ENCODE measurements around the gene TMEM37.

The TMEM37 gene

DNA sequence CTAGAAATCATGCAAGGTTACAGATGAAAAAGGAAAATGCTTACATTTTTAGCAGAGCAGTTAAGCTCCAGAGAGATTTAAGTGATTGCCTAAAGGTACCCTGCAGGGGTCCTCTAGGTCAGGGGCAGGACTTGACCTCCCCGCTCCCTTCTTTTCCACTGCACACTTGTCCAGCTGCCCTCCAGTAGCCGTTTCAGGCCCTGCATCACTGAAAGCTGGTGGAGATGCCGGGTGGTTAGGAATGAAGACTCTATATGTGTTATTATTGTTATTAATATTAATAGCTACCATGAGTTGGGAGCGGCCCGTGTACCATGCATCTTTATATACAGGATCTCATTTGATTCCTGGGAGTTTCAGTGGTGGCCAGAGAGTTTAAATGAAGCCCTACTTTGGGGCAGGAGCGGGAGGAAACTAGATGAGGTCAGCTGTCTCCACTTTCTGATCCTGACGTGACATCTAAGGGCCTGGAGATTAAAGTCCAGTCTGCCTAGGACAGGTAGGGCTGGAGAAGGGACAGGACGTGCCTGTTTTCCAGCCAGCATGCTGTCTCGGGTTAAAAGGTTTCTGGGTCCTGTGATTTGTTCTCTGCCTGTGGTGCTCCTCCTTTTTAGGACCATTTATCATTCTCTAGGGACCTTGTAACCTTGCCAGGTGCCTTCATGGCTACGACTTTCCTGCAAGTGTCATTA is 2.1 kb downstream of the TMEM37 start:
- DNase-seq (ENCODE audit: low read depth in 2 of 2), result no peak

DNA sequence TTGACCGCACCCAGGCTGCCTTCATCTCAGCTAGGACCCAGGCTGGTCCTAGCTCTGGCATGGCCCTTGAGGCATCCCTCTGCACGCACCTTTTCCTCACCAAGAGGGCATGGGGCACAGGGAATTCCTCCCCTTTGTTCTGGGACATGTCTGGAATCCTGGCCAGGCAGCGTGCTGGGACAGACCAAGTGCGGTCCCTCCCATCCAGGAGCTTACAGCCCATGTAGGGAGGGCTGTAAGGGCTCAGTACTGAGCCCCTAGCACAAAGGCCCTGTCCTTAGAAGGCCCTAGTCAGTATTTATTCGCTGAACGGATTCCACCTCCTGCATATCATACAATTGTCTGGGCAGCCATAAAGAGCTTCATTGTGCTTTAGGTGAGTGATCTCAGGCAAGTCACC is 3.0 kb downstream of the TMEM37 start:
- DNase-seq (ENCODE audit: low read depth in 2 of 2), result no peak

DNA sequence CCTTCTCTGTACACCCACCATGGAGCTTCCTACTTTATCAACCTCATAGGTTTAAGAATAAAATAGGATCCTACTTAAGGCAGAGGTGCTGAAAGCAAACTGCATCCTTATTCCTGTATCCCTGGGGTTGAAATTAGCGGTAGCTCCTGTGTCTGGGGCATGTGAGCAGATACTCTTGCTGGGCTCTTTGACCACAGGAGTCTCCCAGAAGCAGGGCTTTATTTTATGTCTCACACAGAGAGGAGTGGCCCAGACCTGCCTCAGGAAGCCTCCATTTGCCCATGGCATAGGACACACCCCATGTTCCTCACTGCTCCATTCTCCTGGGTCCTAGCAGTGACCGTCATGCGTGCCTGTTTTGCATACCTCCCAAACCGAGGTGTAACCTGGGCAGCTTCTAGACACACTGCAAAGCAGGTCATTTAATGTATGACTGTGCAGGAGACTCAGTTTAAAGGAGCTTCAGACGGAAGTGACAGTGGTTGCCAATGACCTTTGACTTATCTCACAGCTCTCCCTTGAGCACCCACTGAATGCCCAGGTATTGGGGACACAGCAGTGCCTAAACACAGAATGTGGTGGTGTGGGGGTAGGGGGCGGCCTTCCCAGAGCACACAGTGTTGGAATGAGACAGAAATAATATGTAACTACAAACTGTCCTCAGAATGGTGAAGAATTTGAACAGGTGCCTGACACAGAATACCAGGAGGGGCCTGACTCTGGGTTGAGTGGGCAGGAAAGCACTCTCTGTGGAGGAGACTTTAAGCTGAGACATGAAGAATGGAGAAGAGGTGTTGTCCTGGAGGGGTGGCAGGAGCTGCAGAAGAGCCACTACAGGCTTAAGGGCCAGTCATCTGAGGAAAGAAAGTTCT is 3.7 kb downstream of the TMEM37 start:
- no peak for DNase-seq (ENCODE audit: low read depth in 2 of 2)

DNA sequence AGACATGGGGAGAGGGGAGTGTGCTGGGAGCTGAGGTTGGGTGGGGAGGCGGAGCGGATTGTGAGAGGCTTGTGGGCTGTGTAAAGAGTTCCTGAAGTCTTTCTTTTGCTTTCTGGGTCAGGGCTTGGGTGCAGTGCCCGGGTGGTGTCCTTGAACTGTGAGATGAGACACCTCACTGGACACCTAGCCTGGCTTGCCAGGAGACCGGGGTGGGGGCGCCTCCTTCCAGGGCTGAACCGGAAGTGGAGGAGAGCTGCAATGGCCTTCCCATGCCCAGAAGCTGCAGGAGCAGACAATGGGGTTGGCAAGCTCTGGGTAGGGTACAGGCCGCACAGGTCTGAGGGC is 4.3 kb downstream of the TMEM37 start:
- no peak for DNase-seq (ENCODE audit: low read depth in 2 of 2)

DNA sequence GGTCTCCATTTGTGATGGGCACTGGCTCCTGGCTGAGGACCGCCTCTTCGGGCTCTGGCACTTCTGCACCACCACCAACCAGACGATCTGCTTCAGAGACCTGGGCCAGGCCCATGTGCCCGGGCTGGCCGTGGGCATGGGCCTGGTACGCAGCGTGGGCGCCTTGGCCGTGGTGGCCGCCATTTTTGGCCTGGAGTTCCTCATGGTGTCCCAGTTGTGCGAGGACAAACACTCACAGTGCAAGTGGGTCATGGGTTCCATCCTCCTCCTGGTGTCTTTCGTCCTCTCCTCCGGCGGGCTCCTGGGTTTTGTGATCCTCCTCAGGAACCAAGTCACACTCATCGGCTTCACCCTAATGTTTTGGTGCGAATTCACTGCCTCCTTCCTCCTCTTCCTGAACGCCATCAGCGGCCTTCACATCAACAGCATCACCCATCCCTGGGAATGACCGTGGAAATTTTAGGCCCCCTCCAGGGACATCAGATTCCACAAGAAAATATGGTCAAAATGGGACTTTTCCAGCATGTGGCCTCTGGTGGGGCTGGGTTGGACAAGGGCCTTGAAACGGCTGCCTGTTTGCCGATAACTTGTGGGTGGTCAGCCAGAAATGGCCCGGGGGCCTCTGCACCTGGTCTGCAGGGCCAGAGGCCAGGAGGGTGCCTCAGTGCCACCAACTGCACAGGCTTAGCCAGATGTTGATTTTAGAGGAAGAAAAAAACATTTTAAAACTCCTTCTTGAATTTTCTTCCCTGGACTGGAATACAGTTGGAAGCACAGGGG is 5.5 kb downstream of the TMEM37 start:
- DNase-seq (ENCODE audit: low read depth in 2 of 2), result no peak

DNA sequence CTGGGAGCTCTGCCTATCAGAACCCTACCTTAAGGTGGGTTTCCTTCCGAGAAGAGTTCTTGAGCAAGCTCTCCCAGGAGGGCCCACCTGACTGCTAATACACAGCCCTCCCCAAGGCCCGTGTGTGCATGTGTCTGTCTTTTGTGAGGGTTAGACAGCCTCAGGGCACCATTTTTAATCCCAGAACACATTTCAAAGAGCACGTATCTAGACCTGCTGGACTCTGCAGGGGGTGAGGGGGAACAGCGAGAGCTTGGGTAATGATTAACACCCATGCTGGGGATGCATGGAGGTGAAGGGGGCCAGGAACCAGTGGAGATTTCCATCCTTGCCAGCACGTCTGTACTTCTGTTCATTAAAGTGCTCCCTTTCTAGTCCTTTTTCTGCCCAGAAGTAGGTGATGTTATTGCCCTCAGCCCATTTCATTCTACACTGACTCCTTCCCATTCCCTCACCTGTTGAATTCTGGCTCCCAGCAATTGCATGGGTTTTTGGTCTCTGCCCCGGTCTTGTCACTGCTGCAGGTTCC is 6.5 kb downstream of the TMEM37 start:
- DNase-seq (ENCODE audit: low read depth in 2 of 2), result no peak

DNA sequence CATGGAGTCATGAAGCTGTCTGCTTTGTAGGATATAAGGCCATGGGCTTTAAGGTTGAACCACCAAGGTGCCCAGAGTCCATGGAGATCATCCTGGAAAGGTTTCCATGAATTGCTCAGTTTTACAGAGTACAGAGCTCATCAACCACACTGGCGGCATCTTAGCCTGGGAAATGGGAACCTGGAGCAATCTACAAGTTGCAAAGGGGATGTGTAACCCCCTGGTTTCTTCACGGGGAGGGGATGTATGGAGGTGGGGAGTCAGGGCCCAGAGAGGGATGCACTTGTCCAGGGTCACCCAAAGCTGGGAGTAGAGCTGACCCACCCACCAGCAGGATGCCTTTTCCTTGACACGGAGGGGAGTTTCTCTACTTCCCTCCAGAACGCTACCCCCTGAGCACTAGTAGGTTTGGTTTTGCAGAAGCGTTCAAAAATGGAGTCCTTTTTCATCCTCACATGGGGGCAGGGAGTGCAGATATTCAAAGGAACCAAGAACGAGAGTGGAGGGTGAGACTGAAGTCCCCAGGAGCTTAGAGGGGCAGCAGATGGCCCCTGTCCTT is 7.2 kb downstream of the TMEM37 start:
- DNase-seq (ENCODE audit: low read depth in 2 of 2), result no peak

DNA sequence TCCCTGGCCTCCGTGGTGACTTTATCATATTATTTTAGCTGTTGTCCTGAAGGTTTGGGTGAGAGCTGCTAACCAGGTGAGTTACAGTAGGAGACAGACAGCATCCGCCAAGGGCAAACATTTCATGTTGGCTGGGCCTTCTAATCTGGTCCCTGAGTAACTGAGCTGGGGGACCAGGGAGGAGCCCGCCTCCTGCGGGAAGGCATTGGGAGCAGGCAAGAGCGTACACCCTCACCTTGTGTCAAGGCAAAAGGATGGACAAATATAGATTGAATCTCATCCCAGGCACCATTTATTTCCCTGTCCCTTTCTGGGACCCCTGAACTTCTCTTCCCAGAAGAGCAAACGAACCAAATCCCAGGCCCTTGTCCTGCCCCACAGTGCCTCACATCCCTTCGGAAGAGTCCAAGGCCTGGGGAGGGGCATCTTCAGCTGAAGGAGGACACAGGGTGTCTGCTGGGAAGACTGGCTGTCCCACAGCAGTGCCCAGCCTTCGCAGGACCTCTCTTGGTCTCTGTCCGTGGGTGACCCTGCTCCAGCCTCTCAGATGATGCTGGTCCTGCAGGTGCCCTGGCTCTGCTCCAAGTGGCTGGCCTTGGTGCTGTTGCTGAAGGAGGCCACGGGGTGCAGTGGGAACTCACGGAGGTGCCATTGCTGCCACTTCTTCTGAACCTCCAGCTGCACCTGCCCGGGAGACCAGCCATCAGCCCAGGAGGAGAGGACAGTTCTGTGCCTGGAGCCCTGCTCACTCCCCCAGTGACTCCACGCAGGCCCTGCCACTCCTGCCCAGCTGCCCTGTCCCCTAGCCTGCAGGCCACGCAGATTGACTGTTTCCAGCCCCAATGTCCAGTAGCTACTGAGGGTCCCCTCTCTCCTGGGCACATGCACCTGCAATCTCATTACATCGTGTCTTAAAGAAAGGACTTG is 8.2 kb downstream of the TMEM37 start:
- no peak for DNase-seq (ENCODE audit: low read depth in 2 of 2)

DNA sequence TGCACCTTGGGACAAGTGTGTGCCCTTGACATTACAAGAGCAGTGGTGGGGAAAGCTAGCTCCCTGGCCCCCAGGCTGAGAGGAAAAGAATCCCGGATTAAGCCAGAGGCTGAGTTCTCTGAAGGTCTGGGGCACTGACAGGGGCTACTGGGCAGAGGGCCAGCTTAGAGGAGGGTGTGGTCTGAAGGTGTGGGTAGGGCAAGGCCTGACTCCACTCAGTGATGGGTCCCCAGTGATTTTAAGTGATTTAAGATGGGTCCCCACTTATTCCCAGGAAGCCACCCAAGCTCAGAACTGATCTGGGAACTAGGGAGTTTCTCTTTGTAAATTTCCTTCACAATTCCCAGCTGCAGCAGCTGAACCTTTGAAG is 8.8 kb downstream of the TMEM37 start:
- no peak for DNase-seq (ENCODE audit: low read depth in 2 of 2)

DNA sequence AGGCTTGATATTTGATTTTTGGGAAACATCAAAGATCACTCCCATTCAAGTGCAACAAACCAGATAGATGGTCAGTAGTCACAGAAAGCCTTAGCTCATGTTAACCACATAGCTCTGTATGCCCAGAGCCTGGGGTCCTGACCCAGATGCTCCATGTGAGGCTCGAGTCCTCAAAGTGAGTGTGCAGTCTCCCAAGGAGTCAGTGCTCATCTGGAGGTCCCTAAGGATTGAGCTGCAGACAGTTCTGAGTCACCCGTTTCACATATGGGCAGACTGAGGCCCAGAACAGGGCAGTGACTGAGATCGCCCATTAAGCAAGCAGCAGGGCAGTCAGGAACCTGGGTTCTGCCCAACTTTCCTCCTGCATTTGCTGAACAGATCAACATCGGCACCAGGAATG is 9.2 kb downstream of the TMEM37 start:
- no peak for DNase-seq (ENCODE audit: low read depth in 2 of 2)

DNA sequence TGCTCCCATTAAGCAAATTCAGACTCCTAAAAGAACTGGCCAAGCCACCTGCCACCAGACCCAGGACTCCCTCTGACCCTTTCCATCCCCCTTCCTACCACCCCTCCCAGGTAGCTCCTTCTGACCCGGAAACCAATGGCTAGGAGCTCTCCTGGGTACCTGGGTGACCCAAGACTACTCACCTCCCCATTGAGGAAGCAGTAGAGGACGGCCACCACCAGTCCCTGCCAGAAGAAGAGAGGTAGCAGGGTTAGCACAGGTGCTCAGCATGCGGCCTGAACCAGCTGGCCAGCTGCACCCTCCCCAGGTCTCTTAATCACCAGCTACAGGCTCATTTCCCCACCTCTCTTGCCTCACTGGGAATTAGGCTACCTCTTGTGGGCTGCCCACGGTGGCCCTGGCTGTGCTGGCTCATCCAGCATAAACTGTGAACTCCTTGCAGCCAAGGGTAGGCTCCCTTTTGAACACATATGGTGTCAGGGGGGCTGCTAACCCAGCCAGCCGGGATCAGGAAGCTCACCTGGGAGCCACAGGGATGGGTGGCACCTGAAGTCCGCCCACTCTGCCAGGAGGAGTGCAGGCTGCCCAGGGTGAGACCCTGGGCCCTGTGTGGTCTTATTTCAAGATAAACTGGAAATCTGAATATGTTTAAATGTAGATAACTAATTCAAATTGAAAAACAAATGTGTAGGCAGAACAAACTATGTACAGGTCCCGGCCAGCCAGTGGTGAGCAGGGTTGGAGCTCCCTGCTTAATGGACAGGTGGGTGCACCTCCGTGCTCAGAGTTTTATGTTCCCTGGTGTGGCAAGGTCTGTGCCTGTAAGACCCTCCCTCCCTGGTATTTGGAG is 9.9 kb downstream of the TMEM37 start:
- DNase-seq (ENCODE audit: low read depth in 2 of 2), result no peak

DNA sequence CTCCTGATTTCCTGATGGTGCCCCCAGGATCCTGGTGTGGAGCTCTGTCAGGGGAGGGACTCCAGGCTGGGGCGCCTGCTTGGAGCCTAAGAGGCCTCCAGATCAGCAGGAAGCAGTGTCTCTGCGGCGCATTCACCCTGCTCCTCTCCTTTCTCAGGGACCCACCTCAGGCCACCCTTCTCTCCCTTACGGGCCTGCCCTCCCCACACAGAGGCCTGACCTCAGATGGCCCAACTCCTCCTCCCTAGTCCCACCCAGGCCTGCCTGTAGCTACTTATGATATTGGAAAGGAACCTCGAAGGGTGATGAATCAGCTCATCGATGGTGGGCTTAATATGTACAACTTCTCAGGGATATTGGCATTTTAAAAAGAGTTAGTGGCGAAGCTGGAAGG is 10.6 kb downstream of the TMEM37 start:
- DNase-seq (ENCODE audit: low read depth in 2 of 2), result no peak

DNA sequence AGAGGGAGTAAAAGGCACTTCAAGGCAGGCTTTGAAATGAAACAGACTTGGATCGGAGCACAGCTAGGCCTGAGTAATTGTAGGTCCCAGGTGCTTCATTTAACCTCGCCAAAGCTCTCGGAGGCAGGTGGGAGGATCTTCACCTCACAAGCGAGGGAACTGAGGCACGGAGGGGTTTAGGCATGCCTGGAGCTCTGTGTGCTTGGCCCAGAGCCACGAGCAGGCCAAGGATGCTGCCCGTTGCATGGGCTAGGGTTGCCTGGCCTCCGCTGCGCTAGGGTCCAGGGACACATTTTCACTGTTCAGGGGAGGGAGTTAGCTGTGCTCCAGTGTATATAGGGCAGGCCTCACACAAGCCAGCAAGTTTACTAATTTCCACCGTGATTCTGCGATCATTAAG is 11.2 kb downstream of the TMEM37 start:
- no peak for DNase-seq (ENCODE audit: low read depth in 2 of 2)

DNA sequence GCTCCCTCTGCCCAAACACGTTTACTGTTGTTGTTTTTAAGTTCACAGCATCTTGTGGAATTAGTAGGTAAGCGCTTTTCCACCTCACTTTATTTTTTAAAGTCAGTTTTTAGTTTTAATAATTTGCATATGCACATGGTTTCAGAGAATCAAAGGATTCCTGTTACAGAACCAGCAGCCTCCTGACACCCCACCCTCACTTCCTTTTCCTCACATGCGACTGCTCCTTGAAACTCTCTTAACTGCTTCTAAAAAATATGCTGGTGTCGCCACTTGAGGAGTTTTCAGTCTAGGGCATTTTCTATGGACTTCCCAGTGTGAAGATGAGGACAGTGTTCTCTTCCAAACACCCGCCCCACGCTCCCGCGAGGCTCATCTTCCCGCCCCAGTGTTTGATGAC is 14.4 kb downstream of the TMEM37 start:
- no peak for DNase-seq (ENCODE audit: low read depth in 2 of 2)

DNA sequence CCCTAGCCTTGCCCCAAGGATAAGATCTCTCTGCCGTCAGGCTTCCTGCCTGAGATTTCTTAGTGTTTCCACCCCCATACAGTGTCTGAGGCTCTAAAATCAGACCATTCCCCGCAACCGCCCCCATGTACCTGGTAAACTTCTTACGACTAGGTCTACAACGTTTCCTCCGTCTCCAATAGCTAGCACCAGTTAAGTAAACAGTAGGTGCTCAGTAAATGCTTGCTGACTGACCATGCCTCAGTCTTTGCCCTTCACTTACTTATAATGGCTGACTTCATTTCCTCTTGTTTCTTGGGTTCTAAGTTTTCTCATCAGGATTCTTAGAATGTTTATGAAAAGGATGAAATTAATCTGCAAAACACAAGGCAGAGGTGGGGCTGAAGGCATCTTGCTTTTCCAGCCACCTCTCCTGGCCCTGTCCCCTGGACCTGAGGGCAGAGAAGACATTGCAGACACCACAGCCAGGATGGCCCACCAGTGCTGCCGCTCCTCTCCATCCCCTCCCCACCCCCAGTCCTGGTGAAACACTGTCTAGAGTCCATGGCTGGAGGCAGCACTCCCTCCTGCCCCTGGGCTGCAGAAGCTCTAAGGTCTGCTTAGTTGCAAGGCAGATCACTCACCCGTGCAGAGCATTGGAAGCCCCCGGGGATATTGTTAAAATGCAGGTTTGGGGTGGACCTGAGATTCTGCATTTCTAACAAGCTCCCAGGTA is 16.9 kb downstream of the TMEM37 start:
- no peak for DNase-seq (ENCODE audit: low read depth in 2 of 2)

DNA sequence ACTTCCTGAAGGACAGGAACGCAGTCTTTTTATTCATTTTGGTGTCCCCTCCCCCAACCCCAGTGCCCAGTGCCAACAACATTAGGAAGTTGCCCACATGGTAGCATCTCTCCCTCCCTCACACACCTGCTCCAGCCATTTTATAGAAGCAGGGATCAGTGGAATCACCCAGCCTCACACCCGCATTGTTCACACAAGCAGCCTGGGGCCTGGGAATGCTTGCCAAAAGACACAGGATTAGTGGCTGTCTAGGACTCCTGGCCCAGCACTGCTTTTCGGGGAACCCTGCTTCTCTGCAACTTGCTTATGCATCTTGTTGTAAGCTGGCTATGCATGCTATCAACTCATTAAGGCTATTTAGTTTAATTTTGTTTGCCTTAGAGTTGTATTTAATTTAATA is 17.9 kb downstream of the TMEM37 start:
- DNase-seq (ENCODE audit: low read depth in 2 of 2), result no peak

DNA sequence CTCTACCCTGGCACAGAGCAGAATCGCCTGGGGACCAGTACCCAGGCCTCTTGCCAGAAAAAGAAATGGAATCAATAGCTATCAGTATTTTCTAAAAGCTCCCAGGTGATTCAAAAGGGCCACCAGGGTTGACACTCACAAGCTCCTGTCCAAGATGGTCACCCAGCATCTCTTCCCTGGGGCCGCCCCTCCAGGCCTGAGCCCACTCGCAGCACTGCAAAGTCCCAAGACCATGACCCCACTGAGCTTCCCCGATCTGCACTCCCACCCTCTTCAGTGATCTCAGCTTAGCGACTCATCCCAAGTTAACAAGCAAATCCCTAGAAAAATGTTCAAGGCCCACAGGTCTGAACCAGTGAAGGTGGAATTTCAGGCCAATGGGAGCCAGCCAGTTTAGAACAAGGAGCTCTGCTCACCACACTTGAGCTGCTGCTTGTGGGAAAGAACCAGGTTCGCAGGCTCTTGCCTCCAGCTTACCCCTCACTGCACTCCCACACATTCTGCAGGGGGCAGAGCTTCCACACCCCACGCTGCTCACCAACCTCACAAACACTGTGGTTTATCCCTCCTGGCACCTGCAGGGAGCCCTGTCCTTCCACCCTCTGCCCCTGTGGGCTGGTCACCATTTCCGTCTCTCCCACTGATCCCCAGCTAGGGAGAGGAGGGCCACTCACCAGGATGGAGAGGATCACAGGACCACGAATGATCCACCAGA is 19.8 kb downstream of the TMEM37 start:
- no peak for DNase-seq (ENCODE audit: low read depth in 2 of 2)

DNA sequence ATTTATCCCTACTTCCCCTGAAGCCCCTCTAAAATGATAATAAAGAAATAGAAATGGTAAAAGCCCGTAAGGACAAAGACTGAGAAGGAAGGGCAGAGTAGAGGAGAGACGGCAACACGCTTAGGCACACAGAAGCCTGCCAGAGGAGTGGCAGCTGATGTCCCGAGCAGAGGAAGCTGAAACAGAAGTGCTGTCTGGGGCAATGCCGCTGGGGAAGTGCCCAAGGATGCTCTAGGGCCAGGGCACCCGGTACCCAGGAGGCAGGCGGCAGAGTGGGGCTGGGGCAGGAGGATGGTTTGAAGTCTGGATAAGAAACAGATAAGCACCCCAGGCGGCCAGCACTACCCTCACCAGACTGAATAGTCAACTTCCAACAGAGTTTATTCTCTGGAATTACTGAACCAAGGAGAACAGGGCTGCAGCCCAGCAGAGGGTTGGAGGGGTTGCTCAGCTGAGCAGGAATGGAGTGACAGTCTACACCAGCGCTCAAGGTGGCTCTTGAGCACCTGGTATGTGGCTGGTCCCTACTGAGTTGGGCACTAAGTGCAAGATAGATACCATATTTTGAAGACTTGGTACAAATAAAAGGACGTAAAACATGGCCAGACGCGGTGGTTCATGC is 22.4 kb downstream of the TMEM37 start:
- no peak for DNase-seq (ENCODE audit: low read depth in 2 of 2)

Data from fibroblast of skin of left biceps (primary cell).